IMR-90 (cell line): ENCODE measurements around the gene ATP10A.

Experiments used
- BHLHE40 ChIP-seq: fragments of 150-350 bp; IDR thresholded peaks from 2 replicates; pipeline ENCODE4 v1.6.1; 2016; ENCODE audit warnings: mild to moderate bottlenecking, low read depth, low read length
- CEBPB ChIP-seq: IDR thresholded peaks from 2 replicates; pipeline ENCODE4 v1.6.1; 2012; ENCODE audit warnings: low read depth, low read length, improper control_type of control experiment
- MAFK ChIP-seq: IDR thresholded peaks from 2 replicates; pipeline ENCODE4 v1.6.1; 2012; ENCODE audit warnings: low read depth, low read length, improper control_type of control experiment
- MAZ ChIP-seq: IDR thresholded peaks from 2 replicates; pipeline ENCODE4 v1.6.1; 2012; ENCODE audit warnings: low read depth, mild to moderate bottlenecking, low read length, improper control_type of control experiment, moderate library complexity, borderline replicate concordance
- MXI1 ChIP-seq: IDR thresholded peaks from 2 replicates; pipeline ENCODE4 v1.6.1; 2012; ENCODE audit warnings: low read depth, mild to moderate bottlenecking, low read length, moderate library complexity, borderline replicate concordance
- POLR2A ChIP-seq: IDR thresholded peaks from 2 replicates; pipeline ENCODE4 v1.6.1; 2012; ENCODE audit warnings: mild to moderate bottlenecking, low read depth, low read length
- RAD21 ChIP-seq: IDR thresholded peaks from 2 replicates; pipeline ENCODE4 v1.6.1; 2012; ENCODE audit warnings: low read length, improper control_type of control experiment
- RFX5 ChIP-seq: IDR thresholded peaks from 2 replicates; pipeline ENCODE4 v1.8.0; 2012; ENCODE audit warnings: low read depth, mild to moderate bottlenecking, low read length, moderate library complexity
- SMC3 ChIP-seq: fragments of 150-350 bp; IDR thresholded peaks from 2 replicates; pipeline ENCODE4 v1.6.1; 2016; ENCODE audit warnings: low read depth, mild to moderate bottlenecking, antibody characterized with exemption, low read length, moderate library complexity
- TF ChIP-seq, protein P1 (sequence below): conservative IDR thresholded peaks from 2 replicates; pipeline ENCODE4 v1.5.1; 2012; ENCODE audit warnings: mild to moderate bottlenecking, low read depth, low read length, improper control_type of control experiment
- TF ChIP-seq, protein P2 (sequence below): fragments of 150-350 bp; IDR thresholded peaks from 2 replicates; pipeline ENCODE4 v1.6.1; 2017; ENCODE audit warnings: mild to moderate bottlenecking, antibody characterized with exemption, low read length, low read depth

DNA sequence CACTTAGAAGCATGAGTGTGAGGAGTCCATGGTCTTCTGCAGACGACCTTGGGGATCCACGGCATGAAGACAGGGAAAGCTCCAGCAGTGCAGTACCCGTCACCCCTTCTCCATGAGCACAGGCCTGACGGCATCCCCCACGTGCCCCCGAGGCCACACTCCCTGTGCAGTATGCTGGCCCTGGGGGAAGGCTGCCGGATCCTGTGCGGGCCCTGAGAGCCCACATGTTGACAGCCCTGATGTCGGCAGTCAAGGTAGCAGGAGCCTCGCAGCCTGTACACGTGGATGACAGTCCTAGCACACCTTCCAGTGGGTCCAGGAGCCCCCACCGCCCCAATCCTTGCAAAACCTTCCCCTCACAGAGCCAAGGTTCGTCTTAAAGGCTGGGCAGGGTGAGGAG is 195.3 kb downstream of the ATP10A start:
- TF ChIP-seq, protein P1, sequence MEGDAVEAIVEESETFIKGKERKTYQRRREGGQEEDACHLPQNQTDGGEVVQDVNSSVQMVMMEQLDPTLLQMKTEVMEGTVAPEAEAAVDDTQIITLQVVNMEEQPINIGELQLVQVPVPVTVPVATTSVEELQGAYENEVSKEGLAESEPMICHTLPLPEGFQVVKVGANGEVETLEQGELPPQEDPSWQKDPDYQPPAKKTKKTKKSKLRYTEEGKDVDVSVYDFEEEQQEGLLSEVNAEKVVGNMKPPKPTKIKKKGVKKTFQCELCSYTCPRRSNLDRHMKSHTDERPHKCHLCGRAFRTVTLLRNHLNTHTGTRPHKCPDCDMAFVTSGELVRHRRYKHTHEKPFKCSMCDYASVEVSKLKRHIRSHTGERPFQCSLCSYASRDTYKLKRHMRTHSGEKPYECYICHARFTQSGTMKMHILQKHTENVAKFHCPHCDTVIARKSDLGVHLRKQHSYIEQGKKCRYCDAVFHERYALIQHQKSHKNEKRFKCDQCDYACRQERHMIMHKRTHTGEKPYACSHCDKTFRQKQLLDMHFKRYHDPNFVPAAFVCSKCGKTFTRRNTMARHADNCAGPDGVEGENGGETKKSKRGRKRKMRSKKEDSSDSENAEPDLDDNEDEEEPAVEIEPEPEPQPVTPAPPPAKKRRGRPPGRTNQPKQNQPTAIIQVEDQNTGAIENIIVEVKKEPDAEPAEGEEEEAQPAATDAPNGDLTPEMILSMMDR: no peak
- TF ChIP-seq MXI1: no peak
- TF ChIP-seq RAD21: no peak
- TF ChIP-seq MAZ: no peak
- no peak for TF ChIP-seq BHLHE40
- TF ChIP-seq, protein P2, sequence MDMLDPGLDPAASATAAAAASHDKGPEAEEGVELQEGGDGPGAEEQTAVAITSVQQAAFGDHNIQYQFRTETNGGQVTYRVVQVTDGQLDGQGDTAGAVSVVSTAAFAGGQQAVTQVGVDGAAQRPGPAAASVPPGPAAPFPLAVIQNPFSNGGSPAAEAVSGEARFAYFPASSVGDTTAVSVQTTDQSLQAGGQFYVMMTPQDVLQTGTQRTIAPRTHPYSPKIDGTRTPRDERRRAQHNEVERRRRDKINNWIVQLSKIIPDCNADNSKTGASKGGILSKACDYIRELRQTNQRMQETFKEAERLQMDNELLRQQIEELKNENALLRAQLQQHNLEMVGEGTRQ: no peak
- no peak for TF ChIP-seq POLR2A
- no peak for TF ChIP-seq CEBPB
- no peak for TF ChIP-seq SMC3
- no peak for TF ChIP-seq MAFK
- TF ChIP-seq RFX5: no peak
